SU-DHL-6 (cell line): ENCODE results near the gene NKX2-4.

Experiments used
- H2AFZ ChIP-seq: fragments of 200-600 bp; sonication (generic); 2 replicates; pipeline ENCODE4 v1.6.1; 2014; ENCODE audit warnings: low read depth, mild to moderate bottlenecking, moderate library complexity, mixed read lengths, antibody characterized with exemption, low read length; ENCODE audit not compliant: severe bottlenecking
- H3F3A ChIP-seq: fragments of 200-600 bp; shearing (Covaris generic); 2 replicates; pipeline ENCODE4 v1.6.0; 2016; ENCODE audit warnings: antibody characterized with exemption, mild to moderate bottlenecking; ENCODE audit not compliant: insufficient read depth
- H3K27ac ChIP-seq: fragments of 200-600 bp; sonication (generic); 2 replicates; pipeline ENCODE4 v1.5.1; 2016; ENCODE audit warnings: low read depth, mild to moderate bottlenecking, low read length, moderate library complexity, mixed read lengths
- H3K27me3 ChIP-seq: fragments of 200-600 bp; sonication (generic), shearing (Covaris generic); 2 replicates; pipeline ENCODE4 v1.6.0; 2014; ENCODE audit warnings: mild to moderate bottlenecking, low read length
- H3K36me3 ChIP-seq: fragments of 200-600 bp; sonication (generic); 2 replicates; pipeline ENCODE4 v1.6.1; 2014; ENCODE audit warnings: mild to moderate bottlenecking, low read length, mixed read lengths
- H3K4me2 ChIP-seq: fragments of 300-600, 200-600 bp; shearing (Covaris generic), sonication (generic); 2 replicates; pipeline ENCODE4 v1.6.0; 2014; ENCODE audit warnings: low read length, low read depth, mild to moderate bottlenecking; ENCODE audit not compliant: poor library complexity, severe bottlenecking
- H3K4me3 ChIP-seq: fragments of 200-600 bp; sonication (generic); 2 replicates; pipeline ENCODE4 v1.5.1; 2014; ENCODE audit warnings: antibody characterized with exemption, low read length, mild to moderate bottlenecking, mixed read lengths; ENCODE audit not compliant: insufficient read depth, poor library complexity, severe bottlenecking
- H3K79me2 ChIP-seq: fragments of 200-600 bp; sonication (generic); 2 replicates; pipeline ENCODE4 v1.6.1; 2014; ENCODE audit warnings: mild to moderate bottlenecking, low read length, moderate library complexity; ENCODE audit not compliant: insufficient read depth
- H3K9ac ChIP-seq: fragments of 200-600 bp; sonication (generic); 2 replicates; pipeline ENCODE4 v1.7.0; 2014; ENCODE audit warnings: mild to moderate bottlenecking, low read length
- H3K9me2 ChIP-seq: fragments of 200-600 bp; sonication (generic); replicated peaks from 2 replicates; pipeline ENCODE4 v1.6.1; 2014; ENCODE audit warnings: low read length; ENCODE audit not compliant: insufficient read depth
- H3K9me3 ChIP-seq: fragments of 200-600 bp; sonication (generic); 2 replicates; pipeline ENCODE4 v1.6.1; 2014; ENCODE audit warnings: low read length, mixed read lengths; ENCODE audit not compliant: insufficient read depth
- H4K20me1 ChIP-seq: fragments of 200-600 bp; sonication (generic); 2 replicates; pipeline ENCODE4 v1.6.1; 2014; ENCODE audit warnings: low read depth, mild to moderate bottlenecking, antibody characterized with exemption, low read length, moderate library complexity, mixed read lengths
- CTCF ChIP-seq: fragments of 200-600 bp; sonication (generic); IDR thresholded peaks from one replicate; pipeline ENCODE4 v1.5.1; 2017; ENCODE audit warnings: antibody characterized with exemption, mild to moderate bottlenecking, low read length, moderate library complexity; ENCODE audit not compliant: insufficient read depth, poor library complexity, severe bottlenecking
- EZH2phosphoT487 ChIP-seq: fragments of 200-600 bp; sonication (generic), shearing (Covaris generic); conservative IDR thresholded peaks from 2 replicates; pipeline ENCODE4 v1.6.1; 2018; ENCODE audit warnings: mild to moderate bottlenecking, antibody characterized with exemption, low read length, moderate library complexity, mixed read lengths

The NKX2-4 gene

GRCh38 chr20:21436205-21436604 is 38.9 kb upstream of the NKX2-4 start:
- no peak overlapping the region for H3K4me3 ChIP-seq
- H3K27ac ChIP-seq: no peak overlapping the region
- no peaks in the 10 kb centered on the region for H3K9me2 ChIP-seq
- no peak overlapping the region for H3K9ac ChIP-seq
- H2AFZ ChIP-seq: no peak overlapping the region
- no peak overlapping the region for H3K4me2 ChIP-seq
- no peaks in the 10 kb centered on the region for H3K79me2 ChIP-seq
- no peaks in the 10 kb centered on the region for H3K9me3 ChIP-seq
- TF ChIP-seq EZH2phosphoT487: no peak
- no peak for TF ChIP-seq CTCF
- H4K20me1 ChIP-seq: no peaks in the 10 kb centered on the region
- H3F3A ChIP-seq: no peaks in the 10 kb centered on the region
- no peaks in the 10 kb centered on the region for H3K36me3 ChIP-seq
- H3K27me3 ChIP-seq: no peaks in the 10 kb centered on the region

DNA sequence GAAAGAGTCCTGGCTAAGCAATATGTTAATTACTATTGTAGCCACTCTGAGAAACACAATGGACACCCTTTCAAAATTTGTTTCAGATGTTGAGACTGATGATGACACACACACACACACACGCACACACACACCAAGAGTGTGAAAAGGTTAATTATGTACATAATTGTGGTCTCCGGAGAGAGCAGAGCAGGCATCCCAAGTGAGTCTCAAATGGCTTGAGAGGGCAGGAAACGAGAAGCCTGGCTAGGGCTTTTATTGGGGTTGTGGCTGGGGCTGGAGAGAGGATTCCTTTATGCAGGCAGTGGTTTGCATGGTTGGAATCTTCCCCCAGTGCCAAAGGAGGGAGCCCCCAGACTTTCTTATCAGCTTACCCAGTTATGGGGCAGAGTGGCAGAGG is 38.2 kb upstream of the NKX2-4 start:
- no peaks in the 10 kb centered on the region for H3F3A ChIP-seq
- H3K4me2 ChIP-seq: no peak overlapping the region
- no peaks in the 10 kb centered on the region for H3K9me2 ChIP-seq
- H3K36me3 ChIP-seq: no peaks in the 10 kb centered on the region
- H3K79me2 ChIP-seq: no peaks in the 10 kb centered on the region
- H3K9me3 ChIP-seq: no peaks in the 10 kb centered on the region
- no peak overlapping the region for H3K9ac ChIP-seq
- H3K4me3 ChIP-seq: no peak overlapping the region
- H3K27ac ChIP-seq: no peak overlapping the region
- no peak overlapping the region for H2AFZ ChIP-seq
- no peaks in the 10 kb centered on the region for H4K20me1 ChIP-seq
- H3K27me3 ChIP-seq: no peaks in the 10 kb centered on the region
- TF ChIP-seq CTCF: no peak
- TF ChIP-seq EZH2phosphoT487: no peak

DNA sequence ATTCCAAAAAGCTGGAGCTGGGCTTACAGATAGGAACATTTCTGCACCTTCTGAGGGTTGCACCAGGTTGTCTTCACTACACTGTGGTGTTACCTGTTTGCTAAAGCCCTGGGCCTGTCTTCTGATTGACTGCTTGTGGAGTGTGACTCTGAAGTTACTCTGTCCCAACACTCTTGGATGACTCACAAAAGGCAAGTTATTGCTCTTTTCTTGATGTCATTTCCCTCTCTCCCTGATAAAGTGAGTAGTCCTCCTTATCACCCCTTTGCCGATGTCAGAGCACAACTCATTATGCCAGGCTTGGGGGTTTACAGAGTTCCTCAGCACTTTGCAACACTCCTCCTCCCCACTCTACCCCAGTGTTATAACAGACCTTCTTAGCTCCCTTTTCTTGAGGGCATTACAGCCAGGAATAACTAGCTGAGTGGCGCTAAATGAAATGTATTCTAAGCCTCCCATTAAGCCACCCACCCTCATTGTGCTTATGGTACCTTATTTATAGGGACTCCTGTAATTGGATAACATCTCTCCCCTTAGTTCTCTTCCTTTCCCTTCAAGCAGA is 36.1 kb upstream of the NKX2-4 start:
- H3K9me2 ChIP-seq: no peaks in the 10 kb centered on the region
- TF ChIP-seq CTCF (no peak), EZH2phosphoT487 (no peak)
- no peaks in the 10 kb centered on the region for H3K79me2 ChIP-seq
- H3K9ac ChIP-seq: no peak overlapping the region
- no peak overlapping the region for H3K4me3 ChIP-seq
- H3K27me3 ChIP-seq: no peaks in the 10 kb centered on the region
- no peaks in the 10 kb centered on the region for H4K20me1 ChIP-seq
- no peak overlapping the region for H3K4me2 ChIP-seq
- no peaks in the 10 kb centered on the region for H3K9me3 ChIP-seq
- no peaks in the 10 kb centered on the region for H3F3A ChIP-seq
- no peaks in the 10 kb centered on the region for H3K36me3 ChIP-seq
- H3K27ac ChIP-seq: no peak overlapping the region
- H2AFZ ChIP-seq: no peak overlapping the region
